Fibroblast of gingiva (primary cell): Measurements from ENCODE around the gene SLC38A2.

Experiments
- DNase-seq: peaks from one replicate; pipeline ENCODE4 v3.0.0-alpha.2; 2011; ENCODE audit warnings: low read depth

SLC38A2 gene

GRCh38 chr12:46391630-46392029, 19.1 kb upstream of the SLC38A2 start:
- DNase-seq, result peak; percentile 88

GRCh38 chr12:46390881-46391280, 18.3 kb upstream of the SLC38A2 start:
- DNase-seq, result no peak

- DNase-seq, result no peak
Measured at GRCh38 chr12:46390304-46390703, 17.7 kb upstream of the SLC38A2 start.

DNA sequence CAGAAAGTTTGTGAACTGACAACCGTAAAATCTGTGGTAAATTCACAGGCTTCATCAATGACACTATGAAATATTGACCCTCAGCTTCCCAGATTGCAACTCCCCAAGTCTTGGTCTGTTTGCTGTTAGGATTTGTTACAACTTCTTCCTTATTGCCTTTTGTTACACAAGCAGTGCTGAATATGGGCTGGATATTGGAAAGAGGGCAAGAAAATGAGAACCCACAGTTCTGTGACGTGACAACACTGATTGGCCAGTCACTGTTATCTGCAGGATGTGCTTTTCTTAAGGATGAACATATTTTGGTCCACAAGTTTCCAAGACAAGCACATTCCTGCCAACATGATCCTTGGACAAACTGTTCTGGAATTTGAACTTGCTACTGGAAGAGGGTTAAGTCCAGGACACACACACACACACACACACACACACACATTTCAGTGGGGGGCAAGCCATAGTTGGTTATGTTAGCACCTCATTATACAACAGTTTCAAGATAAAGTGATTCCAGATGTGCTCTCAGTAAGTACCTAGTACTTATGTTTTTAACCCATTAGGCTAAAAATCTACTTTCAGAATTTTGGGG, 16.6 kb upstream of the SLC38A2 start:
- DNase-seq, result peak; percentile 100

- DNase-seq, result no peak
Measured at GRCh38 chr12:46388427-46389021, 16.0 kb upstream of the SLC38A2 start.

- DNase-seq, result no peak
Measured at GRCh38 chr12:46387670-46388069, 15.1 kb upstream of the SLC38A2 start.

GRCh38 chr12:46386877-46387629, 14.5 kb upstream of the SLC38A2 start:
- peak; percentile 85 for DNase-seq

DNA sequence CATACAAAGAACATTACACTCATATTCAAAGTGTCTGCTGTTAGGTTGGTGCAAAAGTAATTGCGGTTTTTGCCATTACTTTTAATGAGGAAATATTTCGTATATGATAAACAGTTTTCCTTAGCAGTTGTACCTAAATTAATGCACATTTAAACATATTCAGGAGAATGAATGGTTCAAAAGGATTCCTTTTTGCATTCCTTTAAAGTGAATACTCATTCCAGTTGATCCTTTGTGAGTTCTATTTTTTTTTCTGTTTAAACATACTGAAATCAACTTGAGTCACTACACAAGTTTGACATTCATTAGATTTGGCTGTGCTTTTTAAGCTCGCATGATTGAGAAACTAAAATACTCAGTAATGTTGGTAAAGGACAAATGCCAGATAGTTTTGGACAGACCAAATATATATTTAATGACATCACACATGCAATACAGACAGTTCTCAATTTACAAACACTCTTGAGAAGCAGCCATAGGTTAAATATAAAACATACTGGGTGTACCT, 13.8 kb upstream of the SLC38A2 start:
- DNase-seq, result peak; percentile 97

GRCh38 chr12:46385438-46385837, 12.9 kb upstream of the SLC38A2 start:
- DNase-seq, result no peak

DNA sequence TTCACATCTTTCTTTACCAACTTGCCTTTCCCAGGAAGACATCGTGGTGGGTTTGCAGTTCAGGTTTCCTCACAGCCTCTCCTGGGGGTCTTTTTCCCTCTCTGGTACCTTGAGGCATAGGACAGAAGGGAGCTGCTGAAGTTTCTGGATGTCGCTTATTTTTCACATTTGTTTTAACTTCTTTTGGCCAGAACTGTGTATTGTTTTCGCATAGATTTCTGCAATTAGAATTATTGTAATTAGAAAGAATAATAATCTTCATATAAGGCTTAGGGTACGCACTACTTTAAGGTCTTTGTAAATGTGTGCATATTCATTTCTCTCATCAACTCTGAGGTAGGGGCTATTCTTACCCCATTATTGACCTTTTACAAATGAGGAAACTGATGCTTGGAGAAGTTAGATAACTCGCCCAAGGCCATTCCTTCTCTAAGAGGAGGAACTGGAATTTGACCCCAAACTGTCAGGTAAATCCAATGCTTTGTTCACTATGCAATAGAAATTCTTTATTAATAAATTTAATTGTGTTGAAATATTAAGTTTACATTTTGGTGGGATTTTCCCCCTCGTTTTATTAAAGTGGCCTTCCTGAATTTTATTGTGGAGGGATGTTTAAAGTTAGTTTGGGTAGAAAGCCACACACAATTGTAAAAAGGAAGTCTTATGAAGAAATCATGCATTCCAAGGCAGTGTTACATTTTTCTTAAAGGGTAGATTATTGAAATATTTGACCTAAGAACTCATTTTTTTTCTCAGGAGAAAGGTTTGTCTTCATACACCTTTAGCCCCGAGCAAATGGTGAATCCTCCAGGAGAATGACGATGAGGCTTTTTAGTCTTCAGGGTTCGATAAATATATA, 12.1 kb upstream of the SLC38A2 start:
- no peak for DNase-seq

- DNase-seq, result peak; percentile 98
Measured at GRCh38 chr12:46383654-46384450, 11.3 kb upstream of the SLC38A2 start.

DNA sequence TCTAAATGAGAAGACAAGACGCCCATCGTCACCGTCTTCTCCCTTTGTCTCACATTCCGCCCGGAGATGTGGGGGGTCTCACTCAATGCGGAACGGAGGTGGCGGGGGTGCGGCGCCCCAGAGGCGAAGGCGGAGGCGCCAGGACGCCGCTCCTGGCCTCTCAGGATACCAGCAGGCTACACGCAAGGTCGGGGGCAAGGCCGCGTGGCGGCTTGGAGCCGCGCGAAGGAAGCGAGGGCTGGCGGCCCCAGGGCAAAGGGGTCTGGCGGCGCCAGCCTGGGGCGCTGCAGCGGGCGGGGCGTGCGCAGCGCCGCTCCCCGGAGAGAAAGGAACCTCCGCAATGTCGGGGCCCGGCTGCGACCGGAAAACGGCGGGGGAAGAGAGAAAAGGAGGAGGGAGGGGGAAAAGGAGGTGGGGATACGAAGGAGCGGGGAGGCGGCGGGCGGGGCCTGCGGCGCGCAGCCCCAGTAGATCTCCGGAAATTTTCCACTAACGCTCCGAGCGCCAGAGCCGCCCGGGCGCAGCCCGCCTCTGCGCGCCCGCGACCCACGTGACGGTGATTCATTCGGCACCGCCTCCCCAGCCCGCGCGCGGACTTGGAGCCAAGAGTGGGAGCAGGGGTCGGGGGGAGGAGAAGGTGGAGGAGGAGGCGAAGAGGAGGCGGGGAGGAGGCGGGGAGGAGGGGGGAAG, 10.5 kb upstream of the SLC38A2 start:
- DNase-seq, result peak; percentile 98

DNA sequence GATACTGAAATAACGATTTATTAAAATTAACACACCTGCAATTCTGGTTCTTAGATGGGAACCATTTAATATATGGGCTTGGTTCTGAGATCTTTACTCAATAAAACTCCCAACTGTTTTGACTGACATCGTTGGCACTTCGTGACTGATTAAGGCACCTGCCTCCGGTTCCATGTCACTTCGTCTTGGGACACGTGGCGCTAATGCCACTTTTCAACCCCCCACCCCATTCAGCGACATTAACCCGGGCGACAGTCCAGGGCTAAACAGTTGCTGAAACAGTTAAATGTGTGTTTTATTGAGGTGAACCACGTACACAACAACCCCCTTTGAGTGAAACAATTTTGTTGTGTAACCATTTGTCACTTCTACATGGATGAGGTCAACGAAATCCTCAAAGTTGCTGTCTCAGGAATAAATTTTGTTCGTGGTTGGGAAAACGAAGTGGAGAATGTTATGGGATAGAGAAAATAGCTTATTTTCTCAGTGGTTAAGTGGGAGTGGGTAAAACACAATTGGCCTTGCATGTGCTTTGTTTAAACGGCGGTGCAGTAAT, 9.9 kb upstream of the SLC38A2 start:
- DNase-seq, result no peak

DNA sequence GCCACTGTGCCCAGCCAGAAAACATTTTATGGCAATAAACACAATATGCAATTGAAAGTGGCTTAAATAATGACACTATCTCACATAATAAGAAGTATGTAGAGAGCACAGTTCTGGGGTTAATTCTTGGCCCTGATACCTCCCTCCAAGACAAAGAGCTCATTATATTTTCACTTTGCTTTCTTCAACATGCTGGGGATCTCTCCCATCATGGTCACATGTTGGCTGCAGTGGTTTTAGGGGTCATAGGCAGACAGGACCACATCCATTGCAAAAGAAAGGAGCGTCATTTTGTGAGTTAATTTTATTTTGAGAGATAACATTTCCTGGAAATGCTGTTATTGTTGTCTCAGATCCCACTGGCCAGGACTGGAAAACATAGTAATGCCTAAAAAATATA, 8.3 kb upstream of the SLC38A2 start:
- no peak for DNase-seq

GRCh38 chr12:46380022-46380796, 7.6 kb upstream of the SLC38A2 start:
- no peak for DNase-seq

DNA sequence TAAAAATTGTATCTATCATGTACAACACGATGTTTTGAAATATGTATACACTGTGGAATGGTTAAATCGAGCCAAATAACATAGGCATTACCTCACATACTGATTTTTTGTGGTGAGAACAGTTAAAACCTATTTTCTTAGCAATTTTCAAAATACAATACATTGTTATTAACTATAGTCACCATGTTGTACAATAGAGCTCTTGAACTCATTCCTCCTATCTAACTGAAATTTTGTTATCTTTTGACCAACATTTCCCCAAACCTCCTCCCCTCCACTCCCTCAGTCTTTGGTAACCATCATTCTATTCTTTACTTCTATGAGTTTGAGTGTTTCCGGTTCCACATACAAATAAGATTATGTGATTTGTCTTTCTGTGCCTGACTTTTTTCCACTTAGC, 6.8 kb upstream of the SLC38A2 start:
- no peak for DNase-seq

GRCh38 chr12:46378530-46378929, 6.0 kb upstream of the SLC38A2 start:
- DNase-seq, result no peak

- no peak for DNase-seq
Measured at GRCh38 chr12:46377678-46378077, 5.1 kb upstream of the SLC38A2 start.

- no peak for DNase-seq
Measured at GRCh38 chr12:46376579-46376978, 4.0 kb upstream of the SLC38A2 start.

DNA sequence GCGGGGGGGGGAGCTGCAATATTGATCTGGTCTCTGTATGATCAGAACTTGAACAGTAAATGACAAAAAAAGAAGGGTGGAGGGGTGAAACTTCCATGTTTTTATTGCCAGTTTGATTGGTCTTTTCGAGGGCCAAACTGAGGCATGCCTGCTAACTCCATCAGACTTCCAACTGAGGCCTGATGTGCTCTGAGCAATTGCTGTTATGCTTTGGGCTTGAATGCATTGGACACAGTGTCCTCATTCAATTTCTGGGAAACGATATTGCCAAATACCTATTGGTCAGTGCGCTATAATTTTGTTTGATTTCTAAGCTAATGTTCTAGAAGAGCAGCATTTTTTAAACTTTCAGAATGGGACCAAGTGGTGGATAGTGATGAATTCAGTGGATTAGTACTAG, 2.1 kb upstream of the SLC38A2 start:
- DNase-seq, result no peak
